CD4-positive, alpha-beta T cell (primary cell): ENCODE results near the gene COX19. TPM values are rescaled to one million over a fixed set of nuclear protein-coding genes. Genes with fewer than 3 reads are reported as not detected.
A peak's percentile ranks its signal among the peaks of the same experiment; 100 is the strongest.
"Not testable (repeated sequence)": the region's sequence is repeated elsewhere in the genome, so short reads cannot be mapped to it uniquely, and the experiment has no call there.

Source experiments
- ATAC-seq: fragments of 200-7000 bp; cut with Tn5 transposase; one replicate; pipeline ENCODE4 v1.10.0; 2022; ENCODE audit warnings: mild to moderate bottlenecking; ENCODE audit not compliant: poor library complexity
- CTCF ChIA-PET: fragments of 350-600 bp; sonication (Branson Sonifier 250); formaldehyde crosslinking; loops from one replicate; lab custom pipeline; 2021; ENCODE audit warnings: antibody characterized with exemption, inconsistent platforms; lab: Charles Lee
- POLR2A ChIA-PET: fragments of 350-600 bp; sonication (Branson Sonifier 250); formaldehyde crosslinking; loops from one replicate; lab custom pipeline; 2021; ENCODE audit warnings: antibody characterized with exemption, inconsistent platforms; lab: Charles Lee
- DNase-seq, 14 experiments: peaks; one replicate each; pipeline ENCODE4 v3.0.0-alpha.2; 2013 to 2020; ENCODE audit warnings: mixed read lengths in 2 of 14
- H3K27ac ChIP-seq, 2 donors: one replicate each; pipeline versions ENCODE4 v1.5.1 to v1.7.0; 2013; ENCODE audit warnings: low read length in 2 of 2, low read depth in 1 of 2, mild to moderate bottlenecking in 1 of 2
- H3K27me3 ChIP-seq, 2 experiments: 1 replicate in 1 of 2; 2 replicates in 1 of 2; pipeline versions ENCODE4 v1.6.1 to v1.7.0; 2013; ENCODE audit warnings: low read length in 2 of 2, control low read depth in 1 of 2, mild to moderate bottlenecking in 1 of 2, moderate library complexity in 1 of 2; ENCODE audit not compliant: insufficient read depth in 2 of 2, control insufficient read depth in 1 of 2
- H3K36me3 ChIP-seq: one replicate; pipeline ENCODE4 v1.6.1; 2013; ENCODE audit warnings: low read length, control low read depth; ENCODE audit not compliant: insufficient read depth
- H3K4me1 ChIP-seq: one replicate; pipeline ENCODE4 v1.6.1; 2013; ENCODE audit warnings: low read length, control low read depth; ENCODE audit not compliant: insufficient read depth
- H3K4me3 ChIP-seq: one replicate; pipeline ENCODE4 v1.5.1; 2013; ENCODE audit warnings: mild to moderate bottlenecking, low read length, moderate library complexity
- H3K9me3 ChIP-seq, 2 experiments: 1 replicate in 1 of 2; 2 replicates in 1 of 2; pipeline versions ENCODE4 v1.6.1 to v1.7.0; 2013; ENCODE audit warnings: low read length in 2 of 2, mild to moderate bottlenecking in 2 of 2, control low read depth in 1 of 2, moderate library complexity in 1 of 2; ENCODE audit not compliant: control insufficient read depth in 1 of 2, insufficient read depth in 1 of 2
- H3K27ac Mint-ChIP-seq: one replicate; pipeline ENCODE4 v1.8.0; 2020; ENCODE audit warnings: mixed read lengths
- H3K27me3 Mint-ChIP-seq: one replicate; pipeline ENCODE4 v1.8.0; 2021; ENCODE audit warnings: mixed read lengths
- H3K36me3 Mint-ChIP-seq: one replicate; pipeline ENCODE4 v1.8.0; 2021; ENCODE audit warnings: low read depth, mixed read lengths
- H3K4me1 Mint-ChIP-seq: one replicate; pipeline ENCODE4 v1.8.0; 2021; ENCODE audit warnings: low read depth, mixed read lengths
- H3K4me3 Mint-ChIP-seq: one replicate; pipeline ENCODE4 v1.8.0; 2020; ENCODE audit warnings: mild to moderate bottlenecking, mixed read lengths
- H3K9me3 Mint-ChIP-seq: one replicate; pipeline ENCODE4 v1.8.0; 2020; ENCODE audit warnings: mixed read lengths
- CTCF ChIP-seq: fragments of 200-600 bp; IDR thresholded peaks from one replicate; pipeline ENCODE4 v1.8.0; 2022; ENCODE audit warnings: antibody characterized with exemption, mild to moderate bottlenecking
- intact Hi-C, 2 experiments: fragments of 100-400 bp; cut with DNase I in 1 of 2; cut with micrococcal nuclease in 1 of 2; formaldehyde crosslinking; loops; one replicate each; pipeline versions ENCODE4 v1.15.1 to v1.9.0; 2023 to 2025; cut with DNase I, micrococcal nuclease
- total RNA-seq, 174 experiments: library from RNA in 2 of 174; stranded (reverse) in 2 of 174; gene quantifications; one replicate each; pipeline ENCODE4 v1.2.3 and lab custom pipeline; 2021 to 2026

Gene COX19
- total RNA-seq, 2 experiments from 2014 or later, result 47.7 to 51.8 TPM

DNA sequence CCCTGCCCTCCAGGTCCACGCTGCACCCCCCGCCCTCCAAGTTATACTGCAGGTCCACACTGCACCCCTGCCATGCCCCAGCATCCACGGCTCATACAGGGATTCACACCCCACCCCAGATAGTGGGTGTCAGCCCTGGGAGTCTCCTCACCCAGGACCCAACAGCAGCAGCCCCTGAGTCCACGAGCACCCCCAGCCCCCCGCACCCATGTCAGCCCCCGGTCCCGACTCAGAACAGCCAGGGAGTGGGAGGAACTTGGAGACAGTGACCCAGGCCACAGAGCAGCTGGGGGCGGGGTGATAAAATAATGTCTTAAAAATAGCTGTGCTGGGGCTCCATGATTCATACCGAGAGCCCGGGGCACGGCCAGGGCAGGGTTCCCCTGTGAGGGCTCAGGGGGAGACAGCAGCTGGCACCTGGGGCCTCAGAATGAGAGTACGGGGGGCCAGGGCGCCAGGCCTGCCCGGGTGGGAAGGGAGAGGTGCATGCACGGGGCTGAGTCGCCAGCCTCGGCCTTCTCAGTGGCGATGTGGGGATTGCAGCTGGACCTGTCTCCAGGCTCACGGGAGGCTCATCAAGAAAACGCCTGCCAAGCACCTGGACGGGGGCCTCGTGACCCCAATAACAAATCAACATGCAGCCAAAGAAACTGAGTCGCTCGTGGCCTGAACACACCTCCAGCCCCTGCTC lies 50.7 kb downstream of the COX19 start:
- ATAC-seq (no peak), DNase-seq (peak in 6 of 14 experiments; percentile 3 to 68 (median 50))
- intact Hi-C loops, result no loop called here
- H3K9me3 ChIP-seq, result no peaks in the 10 kb centered on the region
- Mint-ChIP-seq H3K4me1 (peaks cover 30% of the 10 kb centered on the region), H3K27ac (peak overlapping the region; percentile 69), H3K36me3 (no peaks in the 10 kb centered on the region), H3K9me3 (no peaks in the 10 kb centered on the region), H3K4me3 (peak overlapping the region; percentile 51), H3K27me3 (no peaks in the 10 kb centered on the region)
- no peak for TF ChIP-seq CTCF
- H3K4me3 ChIP-seq, result no peak overlapping the region
- H3K36me3 ChIP-seq, result no peaks in the 10 kb centered on the region
- peaks cover 65% of the 10 kb centered on the region for H3K4me1 ChIP-seq
- ChIA-PET CTCF (interaction anchor here (1.5 kb wide), 1 partner anchor 68 kb away, joined by 7 read pairs; no protein-coding TSS in a partner anchor), POLR2A (interaction anchor here (1.7 kb wide), 1 partner anchor 50 kb away, joined by 5 read pairs; the partner anchor contains the start of gene COX19)
- no peaks in the 10 kb centered on the region for H3K27me3 ChIP-seq
- no peak overlapping the region for H3K27ac ChIP-seq

DNA sequence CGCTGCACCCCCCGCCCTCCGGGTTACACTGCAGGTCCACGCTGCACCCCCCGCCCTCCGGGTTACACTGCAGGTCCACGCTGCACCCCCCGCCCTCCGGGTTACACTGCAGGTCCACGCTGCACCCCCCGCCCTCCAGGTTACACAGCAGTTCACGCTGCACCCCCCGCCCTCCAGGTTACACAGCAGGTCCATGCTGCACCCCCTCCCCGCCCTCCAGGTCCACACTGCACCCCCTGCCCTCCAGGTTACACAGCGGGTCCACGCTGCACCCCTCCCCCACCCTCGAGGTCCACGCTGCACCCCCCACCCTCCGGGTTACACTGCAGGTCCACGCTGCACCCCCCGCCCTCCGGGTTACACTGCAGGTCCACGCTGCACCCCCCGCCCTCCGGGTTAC lies 51.3 kb downstream of the COX19 start:
- CTCF ChIA-PET, result interaction anchor here (1.3 to 1.5 kb wide), 3 partner anchors 16 to 51 kb away, joined by 3 to 8 read pairs (median 4); partner anchors contain the start of gene COX19

DNA sequence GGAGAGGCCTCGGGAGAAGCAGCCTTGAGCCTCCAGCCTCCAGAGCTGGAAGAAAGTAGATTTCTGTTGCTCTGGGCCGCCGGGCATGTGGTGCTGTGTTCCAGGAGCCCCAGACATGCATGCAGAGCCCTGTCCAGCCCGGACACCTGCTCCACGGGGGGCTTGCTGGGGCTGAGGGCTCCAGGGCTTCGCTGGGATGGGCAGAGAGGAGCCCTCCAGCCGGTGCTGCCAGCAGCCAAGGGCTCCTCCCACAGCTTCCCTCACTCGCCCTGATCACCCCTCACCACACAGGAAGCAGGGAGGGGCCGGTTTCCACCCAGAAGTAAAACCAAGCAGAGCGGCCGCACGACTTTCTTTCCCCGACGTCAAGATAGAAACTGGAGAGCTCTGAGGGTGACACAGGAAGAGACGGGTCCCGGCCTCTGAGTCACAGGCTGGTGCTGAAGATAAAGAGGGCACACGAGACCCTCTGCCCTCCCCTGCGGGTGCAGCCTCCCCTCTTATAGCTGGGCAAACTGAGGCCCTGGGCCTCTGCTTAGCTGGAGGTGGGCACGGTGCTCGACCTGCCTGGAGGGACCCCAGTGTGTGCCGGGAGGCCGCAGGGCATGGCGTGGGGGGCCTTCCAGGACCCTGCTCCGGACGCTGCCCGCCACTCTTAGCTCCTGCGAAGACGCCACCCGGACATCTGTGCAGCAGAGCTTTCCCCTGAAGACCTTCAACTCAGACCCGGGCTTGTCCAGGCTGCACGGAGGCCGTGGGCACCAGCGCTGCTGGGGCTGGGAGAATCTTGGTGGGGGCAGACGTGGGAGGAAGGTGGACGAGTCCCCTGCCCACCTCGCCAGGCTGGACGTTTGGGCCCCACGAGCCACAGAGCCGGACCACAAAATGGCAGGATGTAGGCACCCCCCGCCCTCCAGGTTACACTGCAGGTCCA lies 52.0 kb downstream of the COX19 start:
- Histone ChIP-seq H3K27me3 (no peaks in the 10 kb centered on the region), H3K9me3 (no peaks in the 10 kb centered on the region), H3K4me3 (peak overlapping the region; percentile 77), H3K4me1 (peaks cover 60% of the 10 kb centered on the region), H3K36me3 (no peaks in the 10 kb centered on the region), H3K27ac (peak overlapping the region; percentile 89 to 91)
- Mint-ChIP-seq H3K4me1 (peaks cover 30% of the 10 kb centered on the region), H3K4me3 (peak overlapping the region; percentile 90), H3K9me3 (no peaks in the 10 kb centered on the region), H3K27ac (peak overlapping the region; percentile 92), H3K27me3 (no peaks in the 10 kb centered on the region), H3K36me3 (no peaks in the 10 kb centered on the region)
- peak; percentile 92 for ATAC-seq
- DNase-seq, result peak; percentile 80 to 97 (median 91)
- TF ChIP-seq CTCF, result no peak
- intact Hi-C loops, result loop anchor here (1.0 to 2.0 kb wide), 3 partner anchors 15 to 52 kb away; partner anchors contain the start of gene COX19 (in 1 of the 2)
- ChIA-PET POLR2A (interaction anchor here (0.6 to 3.2 kb wide), 17 partner anchors 11 to 774 kb away, joined by 3 to 79 read pairs (median 5); partner anchors contain the start of genes ADAP1, COX19 and GET4), CTCF (interaction anchor here (1.3 to 1.5 kb wide), 3 partner anchors 15 to 52 kb away, joined by 3 to 8 read pairs (median 4); partner anchors contain the start of gene COX19)

More for the DNA sequence above, 51.3 kb downstream of the COX19 start:
- H3K27me3 Mint-ChIP-seq, H3K9me3 Mint-ChIP-seq, H3K36me3 Mint-ChIP-seq, ATAC-seq, H3K4me3 Mint-ChIP-seq, H3K27me3 ChIP-seq, intact Hi-C loops, H3K36me3 ChIP-seq, H3K9me3 ChIP-seq: not testable (repeated sequence)
- POLR2A ChIA-PET, result interaction anchor here (1.1 to 3.2 kb wide), 9 partner anchors 14 to 108 kb away, joined by 4 to 79 read pairs (median 10); partner anchors contain the start of genes ADAP1, COX19 and GET4
- Histone ChIP-seq H3K27ac (peak overlapping the region in 1 of 2 donors; percentile 89), H3K4me3 (peak overlapping the region; percentile 77), H3K4me1 (peaks cover 60% of the 10 kb centered on the region)
- H3K4me1 Mint-ChIP-seq, result peaks cover 30% of the 10 kb centered on the region
- DNase-seq, result peak in 3 of 14 experiments; percentile 0 to 39 (median 0)
- peak overlapping the region; percentile 69 for H3K27ac Mint-ChIP-seq
